GM18873 (cell line): ENCODE measurements around the gene SPINK1.
"Not testable (repeated sequence)": the region's sequence is repeated elsewhere in the genome, so short reads cannot be mapped to it uniquely, and the experiment has no call there.

Experiments used
- ATAC-seq: cut with Tn5 transposase; IDR thresholded peaks from one replicate; pipeline ENCODE4 v1.9.1; 2021; ENCODE audit warnings: mild to moderate bottlenecking, moderate library complexity, moderate number of reproducible peaks; ENCODE audit not compliant: unreplicated experiment, low FRiP score

Gene SPINK1

GRCh38 chr5:147809830-147810666 is 21.4 kb downstream of the SPINK1 start:
- ATAC-seq = no peak

- peak; percentile 93 for ATAC-seq
These were observed 26.4 kb downstream of the SPINK1 start for GRCh38 chr5:147805030-147805454.

GRCh38 chr5:147804334-147804733 is 27.1 kb downstream of the SPINK1 start:
- ATAC-seq = no peak

GRCh38 chr5:147803926-147804325 is 27.5 kb downstream of the SPINK1 start:
- no peak for ATAC-seq

GRCh38 chr5:147803161-147803560 is 28.3 kb downstream of the SPINK1 start:
- not testable (repeated sequence) for ATAC-seq

GRCh38 chr5:147801461-147801860 is 30.0 kb downstream of the SPINK1 start:
- no peak for ATAC-seq

GRCh38 chr5:147800491-147800890 is 31.0 kb downstream of the SPINK1 start:
- no peak for ATAC-seq

GRCh38 chr5:147796556-147797308 is 34.7 kb downstream of the SPINK1 start:
- ATAC-seq = no peak

GRCh38 chr5:147791181-147791580 is 40.3 kb downstream of the SPINK1 start:
- ATAC-seq = no peak

- no peak for ATAC-seq
These were observed 41.7 kb downstream of the SPINK1 start for GRCh38 chr5:147789820-147790219.

- no peak for ATAC-seq
These were observed 43.4 kb downstream of the SPINK1 start for GRCh38 chr5:147788023-147788422.

GRCh38 chr5:147786142-147786541 is 45.3 kb downstream of the SPINK1 start:
- ATAC-seq = no peak

- no peak for ATAC-seq
These were observed 47.1 kb downstream of the SPINK1 start for GRCh38 chr5:147784146-147784987.

- ATAC-seq = peak; percentile 90
These were observed 49.1 kb downstream of the SPINK1 start, which contains the start of gene JAKMIP2 for GRCh38 chr5:147782110-147783028. Gene JAKMIP2 (minus strand): TSS chr5:147782728. CDS start chr5:147671806, 110,922 bp downstream.

- no peak for ATAC-seq
These were observed 50.4 kb downstream of the SPINK1 start for GRCh38 chr5:147780924-147781573.

GRCh38 chr5:147779694-147780093 is 51.8 kb downstream of the SPINK1 start:
- no peak for ATAC-seq

- no peak for ATAC-seq
These were observed 54.5 kb downstream of the SPINK1 start for GRCh38 chr5:147776989-147777388.
